DND-41 (cell line): Measurements from ENCODE around the gene STXBP4.

Experiments used
- EZH2 ChIP-seq: IDR thresholded peaks from 3 replicates; pipeline ENCODE4 v1.6.1; 2012; ENCODE audit warnings: borderline replicate concordance, low read depth, mild to moderate bottlenecking, moderate library complexity, low read length, inconsistent platforms; ENCODE audit not compliant: severe bottlenecking
- TF ChIP-seq, protein P1 (sequence below): IDR thresholded peaks from 2 replicates; pipeline ENCODE4 v1.5.1; 2012; ENCODE audit warnings: borderline replicate concordance, low read length, moderate library complexity, mild to moderate bottlenecking; ENCODE audit not compliant: poor library complexity, severe bottlenecking; ENCODE audit errors: extremely low read depth

DNA sequence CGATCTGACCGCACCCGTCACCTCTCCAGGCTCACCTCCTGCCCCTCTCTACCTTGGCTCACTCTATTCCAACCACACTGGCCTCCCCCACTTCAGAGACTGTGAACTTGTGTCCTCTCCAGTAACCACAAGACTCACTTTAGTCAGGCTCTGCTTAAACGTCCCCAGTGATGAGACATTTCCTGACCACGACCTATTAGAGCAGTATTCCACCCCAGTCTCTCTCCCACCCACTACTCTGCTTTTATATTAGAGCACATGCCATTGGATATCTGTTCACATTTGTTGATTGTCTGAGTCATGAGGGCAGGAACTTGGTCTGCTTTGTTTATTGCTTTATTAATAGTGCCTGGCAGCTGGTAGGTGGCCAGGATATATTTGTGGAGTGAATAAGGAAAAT lies 20.2 kb upstream of the STXBP4 start:
- TF ChIP-seq, protein P1, sequence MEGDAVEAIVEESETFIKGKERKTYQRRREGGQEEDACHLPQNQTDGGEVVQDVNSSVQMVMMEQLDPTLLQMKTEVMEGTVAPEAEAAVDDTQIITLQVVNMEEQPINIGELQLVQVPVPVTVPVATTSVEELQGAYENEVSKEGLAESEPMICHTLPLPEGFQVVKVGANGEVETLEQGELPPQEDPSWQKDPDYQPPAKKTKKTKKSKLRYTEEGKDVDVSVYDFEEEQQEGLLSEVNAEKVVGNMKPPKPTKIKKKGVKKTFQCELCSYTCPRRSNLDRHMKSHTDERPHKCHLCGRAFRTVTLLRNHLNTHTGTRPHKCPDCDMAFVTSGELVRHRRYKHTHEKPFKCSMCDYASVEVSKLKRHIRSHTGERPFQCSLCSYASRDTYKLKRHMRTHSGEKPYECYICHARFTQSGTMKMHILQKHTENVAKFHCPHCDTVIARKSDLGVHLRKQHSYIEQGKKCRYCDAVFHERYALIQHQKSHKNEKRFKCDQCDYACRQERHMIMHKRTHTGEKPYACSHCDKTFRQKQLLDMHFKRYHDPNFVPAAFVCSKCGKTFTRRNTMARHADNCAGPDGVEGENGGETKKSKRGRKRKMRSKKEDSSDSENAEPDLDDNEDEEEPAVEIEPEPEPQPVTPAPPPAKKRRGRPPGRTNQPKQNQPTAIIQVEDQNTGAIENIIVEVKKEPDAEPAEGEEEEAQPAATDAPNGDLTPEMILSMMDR = no peak
- TF ChIP-seq EZH2 = no peak
